HepG2 (cell line): ENCODE measurements around the gene ISY1. TPM values are rescaled to one million over a fixed set of nuclear protein-coding genes. Genes with fewer than 3 reads are reported as not detected.

Source experiments
- AGO2 ChIP-seq: fragments of 200-400 bp; formaldehyde crosslinking; optimal IDR thresholded peaks from 2 replicates; pipeline ENCODE3; 2017; ENCODE audit warnings: mild to moderate bottlenecking, low read depth, low read length, moderate library complexity
- AHR ChIP-seq: IDR thresholded peaks from 2 replicates; pipeline ENCODE4 v1.6.1; 2018; ENCODE audit warnings: missing genetic modification reagents, missing compliant biosample characterization
- AKAP8 ChIP-seq: sonication (generic); formaldehyde crosslinking; IDR thresholded peaks from 2 replicates; pipeline ENCODE4 v1.5.1; 2020; ENCODE audit warnings: mild to moderate bottlenecking, missing genetic modification reagents
- CREB3 ChIP-seq: sonication (generic); formaldehyde crosslinking; IDR thresholded peaks from 2 replicates; pipeline ENCODE4 v1.5.0; 2020; ENCODE audit warnings: missing genetic modification reagents
- HNF4A ChIP-seq: sonication (generic); formaldehyde crosslinking; IDR thresholded peaks from 2 replicates; pipeline ENCODE4 v1.4.0; 2020; ENCODE audit warnings: missing genetic modification reagents
- HNRNPL ChIP-seq: fragments of 200-400 bp; formaldehyde crosslinking; IDR thresholded peaks from 2 replicates; pipeline ENCODE4 v1.6.1; 2017; ENCODE audit warnings: mild to moderate bottlenecking, low read depth, low read length
- MYC ChIP-seq: sonication (generic); formaldehyde crosslinking; IDR thresholded peaks from 2 replicates; pipeline ENCODE4 v1.9.0; 2021; ENCODE audit warnings: missing genetic modification reagents, borderline replicate concordance
- SALL1 ChIP-seq: sonication (generic); formaldehyde crosslinking; IDR thresholded peaks from 2 replicates; pipeline ENCODE4 v1.8.0; 2022; ENCODE audit warnings: mild to moderate bottlenecking, missing genetic modification reagents
- SNAPC2 ChIP-seq: sonication (generic); formaldehyde crosslinking; IDR thresholded peaks from 2 replicates; pipeline ENCODE4 v1.8.1; 2022; ENCODE audit warnings: mild to moderate bottlenecking, missing genetic modification reagents
- TRAFD1 ChIP-seq: sonication (generic); formaldehyde crosslinking; IDR thresholded peaks from 2 replicates; pipeline ENCODE4 v1.5.1; 2020; ENCODE audit warnings: missing genetic modification reagents, mild to moderate bottlenecking, borderline replicate concordance
- ZNF17 ChIP-seq: sonication (generic); formaldehyde crosslinking; IDR thresholded peaks from 2 replicates; pipeline ENCODE4 v1.5.0; 2020; ENCODE audit warnings: mild to moderate bottlenecking, missing genetic modification reagents
- ZNF430 ChIP-seq: sonication (generic); formaldehyde crosslinking; IDR thresholded peaks from 2 replicates; pipeline ENCODE4 v1.9.0; 2021; ENCODE audit warnings: mild to moderate bottlenecking, missing genetic modification reagents
- ZNF484 ChIP-seq: sonication (generic); formaldehyde crosslinking; IDR thresholded peaks from 2 replicates; pipeline ENCODE4 v1.5.1; 2020; ENCODE audit warnings: mild to moderate bottlenecking, low read depth, missing genetic modification reagents, borderline replicate concordance
- ZNF687 ChIP-seq: sonication (generic); formaldehyde crosslinking; IDR thresholded peaks from 2 replicates; pipeline ENCODE4 v1.5.1; 2020; ENCODE audit warnings: mild to moderate bottlenecking, missing genetic modification reagents, moderate library complexity
- ZNF709 ChIP-seq: sonication (generic); formaldehyde crosslinking; IDR thresholded peaks from 2 replicates; pipeline ENCODE4 v1.5.0; 2020; ENCODE audit warnings: mild to moderate bottlenecking, missing genetic modification reagents
- polyA plus RNA-seq, 8 experiments: library from polyadenylated mRNA; depleted of rRNA in 3 of 8; stranded (reverse) in 7 of 8; unstranded in 1 of 8; fragments of >200 nt; fragmentation: Illumina TruSeq in 4 of 8; extraction: Trizol in 4 of 8; gene quantifications; 2 replicates each; pipeline versions ENCODE4 v1.2.1 to v1.2.3, GENCODE V29; 2011 to 2016; ENCODE audit warnings: low read depth in 4 of 8, missing spikeins in 1 of 8, mixed read lengths in 1 of 8; ENCODE audit not compliant: insufficient read depth in 1 of 8
- total RNA-seq, 5 experiments: library from RNA; depleted of rRNA; stranded (reverse); fragments of >200 nt; fragmentation: Illumina TruSeq; extraction: Trizol; gene quantifications; 2 replicates each; pipeline ENCODE4 v1.2.3, GENCODE V29; 2016; ENCODE audit warnings: low read depth in 1 of 5
- TF ChIP-seq, protein P1 (sequence below): IDR thresholded peaks from 2 replicates; pipeline ENCODE4 v1.6.1; 2018; ENCODE audit warnings: missing genetic modification reagents
- TF ChIP-seq, protein P2 (sequence below): sonication (generic); formaldehyde crosslinking; IDR thresholded peaks from 2 replicates; pipeline ENCODE4 v1.4.0; 2020; ENCODE audit warnings: missing genetic modification reagents, low read depth, mild to moderate bottlenecking, borderline replicate concordance
- TF ChIP-seq, protein P3 (sequence below): sonication (generic); formaldehyde crosslinking; IDR thresholded peaks from 2 replicates; pipeline ENCODE4 v1.4.0; 2020; ENCODE audit warnings: missing genetic modification reagents

Gene ISY1
- total and polyA plus RNA-seq, 2 of the 13 experiments (the other 11 are each of a cell fraction or from before 2014, with no cell fraction given): 21.0 to 39.1 TPM

DNA sequence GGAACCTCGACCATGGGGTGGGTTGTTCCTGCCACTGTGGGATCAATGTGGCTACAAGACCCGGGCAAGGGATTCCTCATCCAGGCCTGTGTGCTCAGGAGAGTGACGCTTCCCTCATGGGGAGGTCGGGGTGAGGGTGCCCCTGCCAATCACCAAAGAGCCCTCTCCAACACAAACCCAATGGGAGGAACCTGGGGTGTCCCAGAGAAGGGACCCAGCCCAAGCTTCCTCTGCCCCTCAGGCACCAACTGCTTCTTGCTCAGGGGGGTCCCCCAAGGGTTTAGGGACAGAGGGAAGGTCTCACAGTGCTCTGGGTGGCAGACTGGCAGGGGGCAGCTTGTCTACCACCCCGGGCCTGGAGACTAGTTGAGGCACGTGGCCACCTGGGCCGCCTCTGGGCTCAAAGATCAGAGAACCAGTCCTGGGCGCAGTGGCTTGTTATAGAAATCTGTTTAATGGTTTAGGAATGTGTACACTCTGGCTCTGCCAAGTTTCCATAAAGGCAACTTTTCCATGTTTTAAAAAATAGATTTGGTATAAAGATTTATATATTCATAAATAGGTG, 73.6 kb downstream of the ISY1 start (continued):
- TF ChIP-seq CREB3 (CRISPR knock-in tag) (no peak), AHR (0 out of 2 replicates have a peak, but pooled peaks have one; percentile 42), ZNF17 (CRISPR knock-in tag) (no peak), ZNF430 (CRISPR knock-in tag) (no peak), AKAP8 (CRISPR knock-in tag) (peak; percentile 47; the same call in 1 of the 2 replicates), MYC (CRISPR knock-in tag) (0 out of 2 replicates have a peak, but pooled peaks have one; percentile 21), HNF4A (CRISPR knock-in tag) (peak; percentile 8; the same call in 1 of the 2 replicates), AGO2 (peak; percentile 35), HNRNPL (peak; percentile 79), SNAPC2 (CRISPR knock-in tag) (no peak), ZNF484 (CRISPR knock-in tag) (no peak), ZNF709 (no peak), TRAFD1 (no peak), ZNF687 (peak; percentile 52), SALL1 (CRISPR knock-in tag) (no peak; the same call in 1 of the 2 replicates)
- TF ChIP-seq, protein P1, sequence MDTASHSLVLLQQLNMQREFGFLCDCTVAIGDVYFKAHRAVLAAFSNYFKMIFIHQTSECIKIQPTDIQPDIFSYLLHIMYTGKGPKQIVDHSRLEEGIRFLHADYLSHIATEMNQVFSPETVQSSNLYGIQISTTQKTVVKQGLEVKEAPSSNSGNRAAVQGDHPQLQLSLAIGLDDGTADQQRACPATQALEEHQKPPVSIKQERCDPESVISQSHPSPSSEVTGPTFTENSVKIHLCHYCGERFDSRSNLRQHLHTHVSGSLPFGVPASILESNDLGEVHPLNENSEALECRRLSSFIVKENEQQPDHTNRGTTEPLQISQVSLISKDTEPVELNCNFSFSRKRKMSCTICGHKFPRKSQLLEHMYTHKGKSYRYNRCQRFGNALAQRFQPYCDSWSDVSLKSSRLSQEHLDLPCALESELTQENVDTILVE: no peak
- TF ChIP-seq, protein P2, sequence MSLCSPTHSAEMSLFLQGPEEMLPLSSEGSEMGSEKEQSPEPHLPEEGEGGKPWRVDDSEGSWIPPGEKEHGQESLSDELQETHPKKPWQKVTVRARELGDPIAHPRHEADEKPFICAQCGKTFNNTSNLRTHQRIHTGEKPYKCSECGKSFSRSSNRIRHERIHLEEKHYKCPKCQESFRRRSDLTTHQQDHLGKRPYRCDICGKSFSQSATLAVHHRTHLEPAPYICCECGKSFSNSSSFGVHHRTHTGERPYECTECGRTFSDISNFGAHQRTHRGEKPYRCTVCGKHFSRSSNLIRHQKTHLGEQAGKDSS (CRISPR knock-in tag): 0 out of 2 replicates have a peak, but pooled peaks have one; percentile 24
- TF ChIP-seq, protein P3, sequence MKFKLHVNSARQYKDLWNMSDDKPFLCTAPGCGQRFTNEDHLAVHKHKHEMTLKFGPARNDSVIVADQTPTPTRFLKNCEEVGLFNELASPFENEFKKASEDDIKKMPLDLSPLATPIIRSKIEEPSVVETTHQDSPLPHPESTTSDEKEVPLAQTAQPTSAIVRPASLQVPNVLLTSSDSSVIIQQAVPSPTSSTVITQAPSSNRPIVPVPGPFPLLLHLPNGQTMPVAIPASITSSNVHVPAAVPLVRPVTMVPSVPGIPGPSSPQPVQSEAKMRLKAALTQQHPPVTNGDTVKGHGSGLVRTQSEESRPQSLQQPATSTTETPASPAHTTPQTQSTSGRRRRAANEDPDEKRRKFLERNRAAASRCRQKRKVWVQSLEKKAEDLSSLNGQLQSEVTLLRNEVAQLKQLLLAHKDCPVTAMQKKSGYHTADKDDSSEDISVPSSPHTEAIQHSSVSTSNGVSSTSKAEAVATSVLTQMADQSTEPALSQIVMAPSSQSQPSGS: peak; percentile 23; the same call in 1 of the 2 replicates
